Measurements from ENCODE around the gene HPX.

Gene HPX

GRCh38 chr11:6387811-6388599 is 52.8 kb downstream of the HPX start:
- Histone ChIP-seq H3K4me1 (ENCODE audit: insufficient read depth, low read length) (peaks cover 7% of the 10 kb centered on the region; the same call in 1 of the 2 replicates), H3K36me3 (ENCODE audit: insufficient read depth, low read depth, low read length) (no peaks in the 10 kb centered on the region), H3K27ac (ENCODE audit: low read length) (no peak overlapping the region)

GRCh38 chr11:6385046-6385777 is 55.6 kb downstream of the HPX start:
- no peaks in the 10 kb centered on the region for H3K27me3 ChIP-seq (ENCODE audit: insufficient read depth, low read length)
- no peaks in the 10 kb centered on the region for H3K9me3 ChIP-seq (ENCODE audit: insufficient read depth, low read depth, low read length)
- H3K4me1 ChIP-seq (ENCODE audit: insufficient read depth, low read length), result peaks cover 15% of the 10 kb centered on the region
- H3K4me3 ChIP-seq (ENCODE audit: low read length), result peak overlapping the region; percentile 10; the same call in 1 of the 2 replicates
- no peaks in the 10 kb centered on the region for H3K36me3 ChIP-seq (ENCODE audit: insufficient read depth, low read depth, low read length)
- peak overlapping the region; percentile 1; the same call in 1 of the 2 replicates for H3K9ac ChIP-seq (ENCODE audit: low read depth, low read length)
- no peak overlapping the region for H3K27ac ChIP-seq (ENCODE audit: low read length)

More at GRCh38 chr11:6387811-6388599, 52.8 kb downstream of the HPX start:
- Histone ChIP-seq H3K27me3 (ENCODE audit: insufficient read depth, low read length) (peaks cover 7% of the 10 kb centered on the region), H3K9ac (ENCODE audit: low read depth, low read length) (no peak overlapping the region), H3K9me3 (ENCODE audit: insufficient read depth, low read depth, low read length) (no peaks in the 10 kb centered on the region), H3K4me3 (ENCODE audit: low read length) (no peak overlapping the region)
